ENCODE results near the gene LRPAP1. TPM values are rescaled to one million over a fixed set of nuclear protein-coding genes. Genes with fewer than 3 reads are reported as not detected.
"Not testable (repeated sequence)": the region's sequence is repeated elsewhere in the genome, so short reads cannot be mapped to it uniquely, and the experiment has no call there.

The LRPAP1 gene
- total and polyA plus RNA-seq, 10 of the 15 experiments (the other 5 are each of a cell fraction or from before 2014, with no cell fraction given) = 1.0 to 100 (median 51.1) TPM

- WGBS (ENCODE audit: insufficient coverage, insufficient replicate concordance, low lambda C conversion rate, missing lambda C conversion rate) = 25% methylated on average over 8 of the region's 8 CpGs
- DNase-seq (ENCODE audit: low read depth, low spot score); intact Hi-C loops (cut with micrococcal nuclease; ENCODE audit: unreplicated experiment); BruUV-seq (replicated peaks); H3K79me2 ChIP-seq (ENCODE audit: control insufficient read depth, insufficient read depth, low read length); FAIRE-seq; POLR2A ChIA-PET; CTCF ChIA-PET; H3K4me3 ChIP-seq; ATAC-seq; RAD21 ChIA-PET (ENCODE audit: unreplicated experiment); H3K9ac ChIP-seq (ENCODE audit: control insufficient read depth, insufficient read depth, low read length); H2AFZ ChIP-seq (ENCODE audit: control insufficient read depth, low read depth, low read length); H3K4me1 ChIP-seq (ENCODE audit: control insufficient read depth, insufficient read depth, low read length); H3K27me3 ChIP-seq (replicated peaks in 1 of 2; ENCODE audit: control insufficient read depth in 2 of 2, insufficient read depth in 2 of 2, low read length in 1 of 2); H3K27ac ChIP-seq (ENCODE audit: control insufficient read depth, insufficient read depth); H4K20me1 ChIP-seq (ENCODE audit: control insufficient read depth, insufficient read depth); in situ Hi-C loops (cut with MboI); SMC1A ChIA-PET (ENCODE audit: uncharacterized antibody, unreplicated experiment); H3K36me3 ChIP-seq (ENCODE audit: control insufficient read depth in 2 of 2, insufficient read depth in 2 of 2, low read length in 1 of 2); H3K9me3 ChIP-seq (replicated peaks; ENCODE audit: control insufficient read depth, insufficient read depth, low read length); H3K4me2 ChIP-seq (ENCODE audit: control insufficient read depth, insufficient read depth): not testable (repeated sequence)
These were observed 13.1 kb upstream of the LRPAP1 start for GRCh38 chr4:3545351-3545750.

GRCh38 chr4:3544259-3545025 lies 12.2 kb upstream of the LRPAP1 start:
- POLR2A ChIA-PET = not testable (repeated sequence)

GRCh38 chr4:3543415-3543814 lies 11.2 kb upstream of the LRPAP1 start:
- H4K20me1 ChIP-seq (ENCODE audit: control insufficient read depth, insufficient read depth); H2AFZ ChIP-seq (ENCODE audit: control insufficient read depth, low read depth, low read length); H3K9me3 ChIP-seq (replicated peaks; ENCODE audit: control insufficient read depth, insufficient read depth, low read length); H3K79me2 ChIP-seq (ENCODE audit: control insufficient read depth, insufficient read depth, low read length); H3K36me3 ChIP-seq (ENCODE audit: control insufficient read depth in 2 of 2, insufficient read depth in 2 of 2, low read length in 1 of 2); H3K4me1 ChIP-seq (ENCODE audit: control insufficient read depth, insufficient read depth, low read length); in situ Hi-C loops (cut with MboI); H3K4me3 ChIP-seq; RAD21 ChIA-PET (ENCODE audit: unreplicated experiment); H3K4me2 ChIP-seq (ENCODE audit: control insufficient read depth, insufficient read depth); POLR2A ChIA-PET; ATAC-seq; DNase-seq (ENCODE audit: low read depth, low spot score); H3K27me3 ChIP-seq (replicated peaks in 1 of 2; ENCODE audit: control insufficient read depth in 2 of 2, insufficient read depth in 2 of 2, low read length in 1 of 2); CTCF ChIA-PET; FAIRE-seq; H3K27ac ChIP-seq (ENCODE audit: control insufficient read depth, insufficient read depth); BruUV-seq (replicated peaks); H3K9ac ChIP-seq (ENCODE audit: control insufficient read depth, insufficient read depth, low read length); SMC1A ChIA-PET (ENCODE audit: uncharacterized antibody, unreplicated experiment); intact Hi-C loops (cut with micrococcal nuclease; ENCODE audit: unreplicated experiment): not testable (repeated sequence)
- WGBS (ENCODE audit: insufficient coverage, insufficient replicate concordance, low lambda C conversion rate, missing lambda C conversion rate) = 16% methylated on average over 6 of the region's 8 CpGs

More at GRCh38 chr4:3544259-3545025, 12.2 kb upstream of the LRPAP1 start:
- H3K9me3 ChIP-seq (replicated peaks; ENCODE audit: control insufficient read depth, insufficient read depth, low read length); SMC1A ChIA-PET (ENCODE audit: uncharacterized antibody, unreplicated experiment); in situ Hi-C loops (cut with MboI); intact Hi-C loops (cut with micrococcal nuclease; ENCODE audit: unreplicated experiment); H3K4me2 ChIP-seq (ENCODE audit: control insufficient read depth, insufficient read depth); H4K20me1 ChIP-seq (ENCODE audit: control insufficient read depth, insufficient read depth); H3K27ac ChIP-seq (ENCODE audit: control insufficient read depth, insufficient read depth); FAIRE-seq; H3K36me3 ChIP-seq (ENCODE audit: control insufficient read depth in 2 of 2, insufficient read depth in 2 of 2, low read length in 1 of 2); H3K4me1 ChIP-seq (ENCODE audit: control insufficient read depth, insufficient read depth, low read length); ATAC-seq; H3K27me3 ChIP-seq (replicated peaks in 1 of 2; ENCODE audit: control insufficient read depth in 2 of 2, insufficient read depth in 2 of 2, low read length in 1 of 2); H3K4me3 ChIP-seq; H3K79me2 ChIP-seq (ENCODE audit: control insufficient read depth, insufficient read depth, low read length); BruUV-seq (replicated peaks); DNase-seq (ENCODE audit: low read depth, low spot score); CTCF ChIA-PET; H3K9ac ChIP-seq (ENCODE audit: control insufficient read depth, insufficient read depth, low read length); H2AFZ ChIP-seq (ENCODE audit: control insufficient read depth, low read depth, low read length); RAD21 ChIA-PET (ENCODE audit: unreplicated experiment): not testable (repeated sequence)
- 28% methylated on average over 19 of the region's 22 CpGs for WGBS (ENCODE audit: insufficient coverage, insufficient replicate concordance, low lambda C conversion rate, missing lambda C conversion rate)

GRCh38 chr4:3538906-3539305 lies 6.7 kb upstream of the LRPAP1 start:
- CTCF ChIA-PET; H3K4me1 ChIP-seq (ENCODE audit: control insufficient read depth, insufficient read depth, low read length); H2AFZ ChIP-seq (ENCODE audit: control insufficient read depth, low read depth, low read length); ATAC-seq; H3K27me3 ChIP-seq (replicated peaks in 1 of 2; ENCODE audit: control insufficient read depth in 2 of 2, insufficient read depth in 2 of 2, low read length in 1 of 2); in situ Hi-C loops (cut with MboI); FAIRE-seq; BruUV-seq (replicated peaks); POLR2A ChIA-PET; H3K27ac ChIP-seq (ENCODE audit: control insufficient read depth, insufficient read depth); H3K9ac ChIP-seq (ENCODE audit: control insufficient read depth, insufficient read depth, low read length); SMC1A ChIA-PET (ENCODE audit: uncharacterized antibody, unreplicated experiment); H3K79me2 ChIP-seq (ENCODE audit: control insufficient read depth, insufficient read depth, low read length); H3K4me2 ChIP-seq (ENCODE audit: control insufficient read depth, insufficient read depth); H3K9me3 ChIP-seq (replicated peaks; ENCODE audit: control insufficient read depth, insufficient read depth, low read length); H4K20me1 ChIP-seq (ENCODE audit: control insufficient read depth, insufficient read depth); DNase-seq (ENCODE audit: low read depth, low spot score); RAD21 ChIA-PET (ENCODE audit: unreplicated experiment); intact Hi-C loops (cut with micrococcal nuclease; ENCODE audit: unreplicated experiment); H3K36me3 ChIP-seq (ENCODE audit: control insufficient read depth in 2 of 2, insufficient read depth in 2 of 2, low read length in 1 of 2); H3K4me3 ChIP-seq: not testable (repeated sequence)
- 83% methylated on average over 15 of the region's 23 CpGs for WGBS (ENCODE audit: insufficient coverage, insufficient replicate concordance, low lambda C conversion rate, missing lambda C conversion rate)

Measured in GM12878 (cell line).